K562 (cell line): ENCODE data around the gene HOXC11. TPM values are rescaled to one million over a fixed set of nuclear protein-coding genes. Genes with fewer than 3 reads are reported as not detected.

Source experiments
- ATAC-seq: fragments of 200-7000 bp; cut with Tn5 transposase; 3 replicates; pipeline ENCODE4 v1.9.1; 2020; ENCODE audit warnings: moderate library complexity
- BruUV-seq: library from RNA; stranded (reverse); fragments of 400-500 nt; replicated peaks from 2 replicates; lab custom pipeline; 2021; lab: Mats Ljungman, UMichigan
- CTCF ChIA-PET: fragments of 300-600 bp; formaldehyde crosslinking; extraction: SDS; loops from one replicate; lab custom pipeline; 2021; ENCODE audit warnings: low intra/inter-chr PET ratio; lab: Yijun Ruan, JAX
- POLR2A ChIA-PET: fragments of 300-600, 350-650 bp; sonication (Branson Sonifier 250); formaldehyde crosslinking; extraction: SDS; loops from one replicate; lab custom pipeline; 2021; ENCODE audit warnings: antibody characterized with exemption, inconsistent platforms; lab: Yijun Ruan, JAX
- DNase-seq, 4 experiments: peaks; one replicate each; pipeline versions ENCODE4 v3.0.0 to v3.0.0-alpha.2; 2011 to 2018; ENCODE audit warnings: low spot score in 3 of 4, mixed read lengths in 3 of 4; ENCODE audit errors: extremely low read depth in 1 of 4
- FAIRE-seq: peaks from 2 replicates; lab custom pipeline; 2011; peaks lifted over from hg19 to GRCh38; lab: Jason Lieb, UNC
- H2AFZ ChIP-seq: 2 replicates; pipeline ENCODE4 v1.6.0; 2011; ENCODE audit warnings: low read depth, low read length, control low read depth, inconsistent platforms
- H3K27ac ChIP-seq: fragments of 200-600 bp; 3 replicates; pipeline ENCODE4 v1.8.0; 2011; ENCODE audit warnings: low read depth, mild to moderate bottlenecking, control low read depth, inconsistent platforms, low read length, moderate library complexity, mixed read lengths; ENCODE audit errors: extremely low read depth
- H3K27me3 ChIP-seq, 2 experiments: fragments of 300-600 bp in 1 of 2; 2 replicates in 1 of 2; 3 replicates in 1 of 2; pipeline versions ENCODE4 v1.6.0 to v1.8.0; 2011; ENCODE audit warnings: inconsistent platforms in 2 of 2, low read length in 2 of 2, mild to moderate bottlenecking in 1 of 2, mixed read lengths in 1 of 2, moderate library complexity in 1 of 2; ENCODE audit not compliant: control insufficient read depth in 2 of 2, insufficient read depth in 2 of 2
- H3K36me3 ChIP-seq: fragments of 300-600 bp; 3 replicates; pipeline ENCODE4 v1.8.0; 2011; ENCODE audit warnings: mild to moderate bottlenecking, low read length, inconsistent platforms; ENCODE audit not compliant: control insufficient read depth, insufficient read depth
- H3K4me1 ChIP-seq, 2 experiments: fragments of 200-600 bp in 1 of 2; replicated peaks in 1 of 2; 2 replicates in 1 of 2; 3 replicates in 1 of 2; pipeline versions ENCODE4 v1.5.1 to v1.8.0; 2011; ENCODE audit warnings: inconsistent platforms in 2 of 2, low read length in 2 of 2, mild to moderate bottlenecking in 1 of 2, mixed read lengths in 1 of 2, moderate library complexity in 1 of 2; ENCODE audit not compliant: control insufficient read depth in 2 of 2, insufficient read depth in 2 of 2
- H3K4me2 ChIP-seq: 2 replicates; pipeline ENCODE4 v1.6.1; 2011; ENCODE audit warnings: low read length, control low read depth, inconsistent platforms, mixed read lengths; ENCODE audit not compliant: insufficient read depth
- H3K4me3 ChIP-seq: fragments of 200-600 bp; sonication (generic), shearing (Covaris generic); 2 replicates; pipeline ENCODE4 v1.5.1; 2016; ENCODE audit warnings: control low read depth, inconsistent platforms
- H3K79me2 ChIP-seq: fragments of 200-600 bp; 3 replicates; pipeline ENCODE4 v1.8.0; 2011; ENCODE audit warnings: low read length, inconsistent platforms; ENCODE audit not compliant: control insufficient read depth, insufficient read depth
- H3K9ac ChIP-seq, 2 experiments: 2 replicates each; pipeline versions ENCODE4 v1.6.0 to v1.6.1; 2011; ENCODE audit warnings: low read depth in 2 of 2, low read length in 2 of 2, control low read depth in 1 of 2, inconsistent platforms in 1 of 2, mild to moderate bottlenecking in 1 of 2, mixed read lengths in 1 of 2; ENCODE audit not compliant: insufficient read depth in 1 of 2
- H3K9me1 ChIP-seq: one replicate; pipeline ENCODE4 v1.6.0; 2011; ENCODE audit warnings: inconsistent platforms, mild to moderate bottlenecking, low read length, moderate library complexity; ENCODE audit not compliant: control insufficient read depth, insufficient read depth
- H3K9me3 ChIP-seq: replicated peaks from 2 replicates; pipeline ENCODE4 v1.5.1; 2011; ENCODE audit warnings: low read depth, low read length, inconsistent platforms; ENCODE audit not compliant: control insufficient read depth, insufficient read depth
- H4K20me1 ChIP-seq: replicated peaks from 2 replicates; pipeline ENCODE4 v1.6.1; 2011; ENCODE audit warnings: low read length, inconsistent platforms, mixed read lengths; ENCODE audit not compliant: control insufficient read depth, insufficient read depth
- KDM4B ChIP-seq, 2 experiments: fragments of 450-650 bp in 1 of 2; sonication (generic) in 1 of 2; IDR thresholded peaks; 2 replicates each; pipeline ENCODE4 v1.6.1; 2016 to 2017; ENCODE audit warnings: borderline replicate concordance in 2 of 2, antibody characterized with exemption in 1 of 2, low read depth in 1 of 2, mild to moderate bottlenecking in 1 of 2
- MEF2D ChIP-seq: conservative IDR thresholded peaks from 2 replicates; pipeline ENCODE4 v1.6.1; 2016; ENCODE audit warnings: low read depth, missing genetic modification characterization, missing compliant biosample characterization
- NBN ChIP-seq: fragments of 450-650 bp; IDR thresholded peaks from 2 replicates; pipeline ENCODE4 v1.6.1; 2016; ENCODE audit warnings: low read depth, mild to moderate bottlenecking
- NR4A1 ChIP-seq, 2 experiments: fragments of 250-450 bp in 1 of 2; fragments of 450-650 bp in 1 of 2; sonication (Bioruptor Pico) in 1 of 2; IDR thresholded peaks; 2 replicates each; pipeline versions ENCODE4 v1.4.0 to v1.6.1; 2016 to 2020; ENCODE audit warnings: mild to moderate bottlenecking in 2 of 2, missing compliant biosample characterization in 1 of 2, missing genetic modification characterization in 1 of 2, moderate library complexity in 1 of 2
- POLR3G ChIP-seq: IDR thresholded peaks from 2 replicates; pipeline ENCODE4 v1.6.1; 2011; ENCODE audit not compliant: insufficient read length, insufficient replicate concordance; ENCODE audit errors: extremely low read depth
- RNF2 ChIP-seq: sonication (generic); IDR thresholded peaks from 2 replicates; pipeline ENCODE4 v1.6.1; 2016
- SIN3A ChIP-seq, 2 experiments: fragments of 150-350 bp in 1 of 2; IDR thresholded peaks; 2 replicates each; pipeline ENCODE4 v1.6.1; 2011 to 2016; ENCODE audit warnings: borderline replicate concordance in 2 of 2, low read depth in 2 of 2, low read length in 2 of 2, mild to moderate bottlenecking in 2 of 2, moderate library complexity in 2 of 2; ENCODE audit not compliant: control insufficient read depth in 1 of 2
- TAF9B ChIP-seq: fragments of 450-650 bp; IDR thresholded peaks from 2 replicates; pipeline ENCODE4 v1.6.1; 2018; ENCODE audit warnings: mild to moderate bottlenecking; ENCODE audit not compliant: partially characterized antibody
- TAL1 ChIP-seq: fragments of 450-650 bp; IDR thresholded peaks from 2 replicates; pipeline ENCODE4 v1.6.1; 2016; ENCODE audit warnings: mild to moderate bottlenecking
- U2AF1 ChIP-seq: fragments of 200-400 bp; formaldehyde crosslinking; optimal IDR thresholded peaks from 2 replicates; pipeline ENCODE3; 2017; ENCODE audit warnings: mild to moderate bottlenecking, low read depth, low read length, moderate library complexity
- ZNF583 ChIP-seq: fragments of 250-450 bp; sonication (Bioruptor Pico); IDR thresholded peaks from 2 replicates; pipeline ENCODE4 v1.4.0; 2020
- WGBS: fragments of 100-300 bp; shearing (Covaris generic); methylation state at CpG from one replicate; pipeline ENCODE4 v1.1.6; 2016; ENCODE audit warnings: low coverage, mixed read lengths; ENCODE audit not compliant: insufficient coverage; ENCODE audit errors: missing lambda C conversion rate; 5-methylcytosine and 5-hydroxymethylcytosine counted together
- in situ Hi-C: fragments of 300-500 bp; cut with MboI; formaldehyde crosslinking; loops from 4 replicates; pipeline ENCODE4 v1.15.0; 2018; ENCODE audit warnings: inconsistent platforms, mixed read lengths
- intact Hi-C: fragments of 100-400 bp; cut with micrococcal nuclease; formaldehyde crosslinking; loops from 2 replicates; pipeline ENCODE4 v1.14.2; 2022
- polyA plus RNA-seq, 8 experiments: library from polyadenylated mRNA; depleted of rRNA in 4 of 8; stranded (reverse) in 5 of 8; unstranded in 3 of 8; fragments of >200 nt; fragmentation: Nextera tagmentation in 2 of 8; fragmentation: Illumina TruSeq in 1 of 8; extraction: Ambion mirVana in 2 of 8; extraction: Trizol in 1 of 8; gene quantifications; 2 replicates each; pipeline versions ENCODE4 v1.2.1 to v1.2.3, GENCODE V29; 2011 to 2014; ENCODE audit warnings: inconsistent platforms in 1 of 8, missing spikeins in 1 of 8
- total RNA-seq, 7 experiments: library from RNA; depleted of rRNA in 6 of 7; stranded (reverse); fragments of >200 nt in 6 of 7; fragmentation: Illumina TruSeq in 2 of 7; extraction: Trizol in 2 of 7; gene quantifications; 2 replicates each; pipeline versions ENCODE4 v1.2.1 to v1.2.3, GENCODE V29; 2011 to 2021; ENCODE audit warnings: low replicate concordance in 1 of 7
- TF ChIP-seq, protein P1 (sequence below): sonication (generic); IDR thresholded peaks from 2 replicates; pipeline ENCODE4 v1.6.1; 2016
- TF ChIP-seq, protein P2 (sequence below): fragments of 250-450 bp; sonication (Bioruptor Pico); IDR thresholded peaks from 2 replicates; pipeline ENCODE4 v1.4.0; 2020; ENCODE audit warnings: mild to moderate bottlenecking, moderate library complexity
- TF ChIP-seq, protein P3 (sequence below): fragments of 250-450 bp; sonication (Bioruptor Pico); IDR thresholded peaks from 2 replicates; pipeline ENCODE4 v1.5.0; 2021; ENCODE audit warnings: mild to moderate bottlenecking, moderate library complexity

The HOXC11 gene
- total and polyA plus RNA-seq, 9 of the 15 experiments (the other 6 are each of a cell fraction or from before 2014, with no cell fraction given) = not detected

DNA sequence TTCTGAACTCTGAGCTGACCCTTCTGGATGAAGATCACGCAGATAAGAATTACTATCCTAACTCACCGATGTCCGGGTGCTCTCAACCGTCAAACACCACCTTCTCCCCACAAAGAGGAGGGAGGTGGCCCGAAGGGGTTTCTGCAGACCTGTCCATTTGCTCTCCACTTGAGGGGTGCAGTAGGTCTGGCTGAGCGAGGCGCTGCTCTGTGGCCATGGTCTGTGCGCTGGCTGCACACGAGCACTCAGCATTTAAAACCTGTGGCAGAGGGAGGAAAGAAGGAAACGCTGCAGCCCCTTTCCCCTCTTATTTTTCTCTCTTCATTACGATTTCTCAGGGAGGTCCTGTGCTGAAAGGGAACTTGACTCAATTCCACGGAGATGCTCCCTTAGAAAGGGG, 35.8 kb upstream of the HOXC11 start:
- Histone ChIP-seq H3K9me1 (no peaks in the 10 kb centered on the region), H3K9ac (no peak overlapping the region), H3K9me3 (no peaks in the 10 kb centered on the region), H3K27me3 (peaks cover 34 to 63% of the 10 kb centered on the region in 2 experiments), H3K36me3 (no peaks in the 10 kb centered on the region), H3K27ac (no peak overlapping the region), H4K20me1 (no peaks in the 10 kb centered on the region), H3K4me2 (no peak overlapping the region), H3K4me1 (peaks cover 0 to 24% of the 10 kb centered on the region in 2 experiments; a peak in 2 of 5 replicates), H2AFZ (no peak overlapping the region), H3K4me3 (no peak overlapping the region), H3K79me2 (no peaks in the 10 kb centered on the region)
- in situ Hi-C loops (no loop called here), intact Hi-C loops (no loop called here)
- no peak for DNase-seq
- FAIRE-seq = no peak
- POLR2A ChIA-PET = no interaction called here
- CTCF ChIA-PET = no interaction called here
- BruUV-seq = no TSS peak
- no peak for ATAC-seq
- WGBS = 9% methylated on average over 12 of the region's 12 CpGs
- TF ChIP-seq KDM4B (IDR thresholded peaks at IDR 0.05; ENCODE audit: borderline replicate concordance in 2 of 2, low read depth in 1 of 2) (no peak), NR4A1 (CRISPR knock-in tag; IDR thresholded peaks at IDR 0.05) (no peak), NR4A1 (tag; IDR thresholded peaks at IDR 0.05) (no peak), U2AF1 (no peak), ZNF583 (CRISPR knock-in tag) (no peak), POLR3G (no peak), TAF9B (no peak), TAL1 (no peak), RNF2 (no peak), NBN (no peak), MEF2D (tag) (no peak), SIN3A (IDR thresholded peaks at IDR 0.05; ENCODE audit: borderline replicate concordance in 2 of 2, control insufficient read depth in 1 of 2, low read depth in 2 of 2, low read length in 2 of 2) (no peak)
- TF ChIP-seq, protein P1, sequence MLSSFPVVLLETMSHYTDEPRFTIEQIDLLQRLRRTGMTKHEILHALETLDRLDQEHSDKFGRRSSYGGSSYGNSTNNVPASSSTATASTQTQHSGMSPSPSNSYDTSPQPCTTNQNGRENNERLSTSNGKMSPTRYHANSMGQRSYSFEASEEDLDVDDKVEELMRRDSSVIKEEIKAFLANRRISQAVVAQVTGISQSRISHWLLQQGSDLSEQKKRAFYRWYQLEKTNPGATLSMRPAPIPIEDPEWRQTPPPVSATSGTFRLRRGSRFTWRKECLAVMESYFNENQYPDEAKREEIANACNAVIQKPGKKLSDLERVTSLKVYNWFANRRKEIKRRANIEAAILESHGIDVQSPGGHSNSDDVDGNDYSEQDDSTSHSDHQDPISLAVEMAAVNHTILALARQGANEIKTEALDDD = no peak
- TF ChIP-seq, protein P2, sequence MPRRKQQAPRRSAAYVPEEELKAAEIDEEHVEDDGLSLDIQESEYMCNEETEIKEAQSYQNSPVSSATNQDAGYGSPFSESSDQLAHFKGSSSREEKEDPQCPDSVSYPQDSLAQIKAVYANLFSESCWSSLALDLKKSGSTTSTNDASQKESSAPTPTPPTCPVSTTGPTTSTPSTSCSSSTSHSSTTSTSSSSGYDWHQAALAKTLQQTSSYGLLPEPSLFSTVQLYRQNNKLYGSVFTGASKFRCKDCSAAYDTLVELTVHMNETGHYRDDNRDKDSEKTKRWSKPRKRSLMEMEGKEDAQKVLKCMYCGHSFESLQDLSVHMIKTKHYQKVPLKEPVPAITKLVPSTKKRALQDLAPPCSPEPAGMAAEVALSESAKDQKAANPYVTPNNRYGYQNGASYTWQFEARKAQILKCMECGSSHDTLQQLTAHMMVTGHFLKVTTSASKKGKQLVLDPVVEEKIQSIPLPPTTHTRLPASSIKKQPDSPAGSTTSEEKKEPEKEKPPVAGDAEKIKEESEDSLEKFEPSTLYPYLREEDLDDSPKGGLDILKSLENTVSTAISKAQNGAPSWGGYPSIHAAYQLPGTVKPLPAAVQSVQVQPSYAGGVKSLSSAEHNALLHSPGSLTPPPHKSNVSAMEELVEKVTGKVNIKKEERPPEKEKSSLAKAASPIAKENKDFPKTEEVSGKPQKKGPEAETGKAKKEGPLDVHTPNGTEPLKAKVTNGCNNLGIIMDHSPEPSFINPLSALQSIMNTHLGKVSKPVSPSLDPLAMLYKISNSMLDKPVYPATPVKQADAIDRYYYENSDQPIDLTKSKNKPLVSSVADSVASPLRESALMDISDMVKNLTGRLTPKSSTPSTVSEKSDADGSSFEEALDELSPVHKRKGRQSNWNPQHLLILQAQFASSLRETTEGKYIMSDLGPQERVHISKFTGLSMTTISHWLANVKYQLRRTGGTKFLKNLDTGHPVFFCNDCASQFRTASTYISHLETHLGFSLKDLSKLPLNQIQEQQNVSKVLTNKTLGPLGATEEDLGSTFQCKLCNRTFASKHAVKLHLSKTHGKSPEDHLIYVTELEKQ (CRISPR knock-in tag) = no peak
- TF ChIP-seq, protein P3, sequence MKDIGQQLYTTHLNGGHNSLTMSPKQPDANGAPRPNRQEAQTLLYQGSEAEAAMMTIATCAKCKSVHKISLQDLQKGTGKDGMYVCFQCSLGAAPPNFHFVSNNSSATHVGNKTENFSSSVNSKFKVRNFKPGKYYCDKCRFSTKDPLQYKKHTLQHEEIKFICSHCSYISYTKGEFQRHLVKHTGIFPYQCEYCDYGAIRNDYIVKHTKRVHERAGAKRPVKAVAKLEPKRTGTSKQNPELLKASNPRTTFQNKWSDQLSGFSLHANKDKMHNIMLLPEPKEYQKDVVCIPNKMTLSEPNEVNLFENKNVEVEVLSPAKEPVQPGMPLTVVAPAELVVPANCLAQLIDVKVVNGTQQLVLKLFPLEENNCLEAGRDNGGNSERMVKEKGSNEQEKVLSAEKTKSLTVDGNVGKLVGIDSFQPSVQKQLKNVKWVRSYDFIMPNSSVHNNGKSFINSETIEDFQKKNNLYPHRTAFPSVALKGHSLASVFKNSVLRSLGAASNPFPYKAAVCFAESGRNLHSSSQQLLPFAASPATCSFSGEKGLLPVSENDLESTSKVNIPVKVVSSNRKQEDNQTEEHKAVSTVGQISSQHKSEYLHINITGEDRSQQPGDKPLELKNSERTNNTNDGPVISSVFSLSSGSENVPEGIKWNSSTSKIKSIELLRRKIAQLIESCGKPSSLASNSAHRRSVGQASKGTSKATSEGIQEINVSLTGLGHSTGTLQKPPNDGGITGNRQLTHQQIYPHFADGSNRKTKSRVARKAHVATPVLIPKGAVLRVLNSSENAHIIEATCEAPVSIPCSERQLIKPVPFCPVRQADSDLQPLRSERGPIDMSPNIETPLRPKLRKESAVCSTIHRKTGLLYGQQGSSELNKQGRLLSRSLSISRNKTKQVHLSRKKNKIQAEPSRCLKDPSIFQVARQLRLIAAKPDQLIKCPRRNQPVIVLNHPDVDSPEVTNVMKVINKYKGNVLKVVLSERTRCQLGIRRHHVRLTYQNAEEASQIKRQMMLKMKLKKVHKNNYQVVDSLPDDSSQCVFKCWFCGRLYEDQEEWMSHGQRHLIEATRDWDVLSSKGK = no peak
